Stimulated activated CD8-positive, alpha-beta memory T cell treated with anti-CD3 and anti-CD28 coated beads, Interleukin-7, amount 100 ng/mL, for 4 hours (primary cell): ENCODE data around the gene CCDC43.

ENCODE experiments used
- DNase-seq, 2 donors: peaks; one replicate each; pipeline ENCODE4 v3.0.0-alpha.2; 2020; ENCODE audit warnings: low read depth in 2 of 2

Gene CCDC43

DNA sequence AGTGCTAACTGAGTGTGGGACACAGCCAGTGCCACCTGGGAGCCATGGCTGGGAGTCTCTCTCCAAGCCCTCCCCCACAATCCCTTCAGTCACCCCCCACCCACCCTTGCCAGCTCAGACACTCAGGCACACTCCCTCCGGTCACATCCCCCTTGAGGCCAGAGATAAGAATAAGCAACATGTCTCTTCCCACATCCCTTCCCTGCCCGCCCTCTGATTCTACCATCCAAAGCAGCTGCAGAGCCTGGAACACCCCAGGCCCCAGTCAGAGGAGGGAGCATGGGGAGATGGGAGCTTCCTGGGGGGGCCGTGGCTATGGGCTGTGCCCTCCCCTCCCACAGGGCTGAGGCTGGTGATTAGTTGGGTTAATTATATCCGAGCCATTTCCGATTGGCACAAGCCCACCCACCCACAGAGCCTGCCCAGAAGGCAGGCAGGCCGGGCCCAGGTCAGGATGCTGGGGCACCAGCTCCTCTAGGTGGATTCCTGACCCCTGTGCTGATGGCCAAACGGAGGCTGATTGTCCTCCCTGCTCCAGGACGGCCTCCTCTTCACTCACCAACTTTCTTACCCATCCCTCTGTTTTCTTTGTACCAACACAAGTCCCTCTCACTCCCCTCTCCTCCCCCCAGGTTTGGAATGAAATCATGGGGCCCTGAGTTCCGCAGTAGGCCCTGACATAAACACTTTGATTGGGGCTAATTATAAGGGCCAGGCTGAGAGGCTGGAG lies 61.9 kb downstream of the CCDC43 start:
- no peak for DNase-seq
